Subcutaneous adipose tissue (tissue), 4 donors: Measurements from ENCODE around the gene PLD3. TPM values are rescaled to one million over a fixed set of nuclear protein-coding genes. Genes with fewer than 3 reads are reported as not detected.

Experiments used
- total RNA-seq, 4 donors: library from RNA; depleted of rRNA; stranded (reverse); fragments of >200 nt; gene quantifications; one replicate each; pipeline ENCODE4 v1.1.0, GENCODE V29; 2016
- TF ChIP-seq, protein P1 (sequence below): fragments of 450-650 bp; IDR thresholded peaks from one replicate; pipeline ENCODE4 v1.5.1; 2016; ENCODE audit warnings: low read depth, mild to moderate bottlenecking, control low read depth, antibody characterized with exemption, moderate library complexity

The PLD3 gene, protein sequence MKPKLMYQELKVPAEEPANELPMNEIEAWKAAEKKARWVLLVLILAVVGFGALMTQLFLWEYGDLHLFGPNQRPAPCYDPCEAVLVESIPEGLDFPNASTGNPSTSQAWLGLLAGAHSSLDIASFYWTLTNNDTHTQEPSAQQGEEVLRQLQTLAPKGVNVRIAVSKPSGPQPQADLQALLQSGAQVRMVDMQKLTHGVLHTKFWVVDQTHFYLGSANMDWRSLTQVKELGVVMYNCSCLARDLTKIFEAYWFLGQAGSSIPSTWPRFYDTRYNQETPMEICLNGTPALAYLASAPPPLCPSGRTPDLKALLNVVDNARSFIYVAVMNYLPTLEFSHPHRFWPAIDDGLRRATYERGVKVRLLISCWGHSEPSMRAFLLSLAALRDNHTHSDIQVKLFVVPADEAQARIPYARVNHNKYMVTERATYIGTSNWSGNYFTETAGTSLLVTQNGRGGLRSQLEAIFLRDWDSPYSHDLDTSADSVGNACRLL
- total RNA-seq, result 1,000 to 10,000 TPM in 1 of 4 donors, 100 to 1,000 TPM in 3; 142 to 1,114 (median 314) TPM

DNA sequence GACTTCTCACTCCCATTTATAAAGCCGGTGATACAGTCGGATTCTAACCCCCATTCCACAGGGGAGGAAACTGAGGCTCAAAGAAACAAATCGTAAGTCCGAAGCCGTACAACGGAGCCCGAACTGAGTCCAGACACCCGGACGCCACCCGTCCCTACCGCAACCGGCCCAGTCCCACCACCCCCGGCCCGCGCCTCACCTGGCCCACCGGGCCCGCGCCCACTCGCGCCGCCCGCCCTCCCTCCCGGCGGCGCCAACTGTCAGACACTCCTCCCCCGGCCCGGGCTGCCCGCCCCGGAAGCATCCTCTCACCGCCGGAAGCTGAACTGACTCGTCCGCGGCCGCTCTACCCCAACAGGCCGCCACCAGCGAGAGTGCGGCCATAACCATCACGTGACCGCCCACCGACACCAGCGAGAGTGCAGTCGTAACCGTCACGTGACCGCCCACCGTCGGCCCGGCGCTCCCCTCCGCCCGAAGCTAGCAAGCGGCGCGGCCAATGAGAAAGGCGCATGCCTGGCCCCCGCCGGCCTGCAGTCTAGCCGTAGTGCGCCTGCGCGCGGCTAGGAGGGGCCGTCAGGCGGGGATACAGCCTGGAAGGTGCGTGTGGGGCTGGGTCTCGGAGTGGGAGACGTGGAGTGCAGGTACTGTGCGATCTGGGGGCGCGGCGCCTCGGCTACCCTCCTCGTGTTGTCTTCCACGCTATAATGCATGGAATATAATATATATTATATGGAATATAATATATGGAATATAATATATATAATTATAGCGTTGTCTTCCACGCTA lies at the start of gene PLD3, which contains the start of gene C19orf47:
TSS of gene PLD3 (plus strand) at position 571 of the 789 bp plus-strand sequence. CDS start 17,789 bp downstream, outside the sequence.
TSS of gene C19orf47 (minus strand) at position 273 of the 789 bp plus-strand sequence. CDS start 6,540 bp downstream, outside the sequence.
- TF ChIP-seq, protein P1, sequence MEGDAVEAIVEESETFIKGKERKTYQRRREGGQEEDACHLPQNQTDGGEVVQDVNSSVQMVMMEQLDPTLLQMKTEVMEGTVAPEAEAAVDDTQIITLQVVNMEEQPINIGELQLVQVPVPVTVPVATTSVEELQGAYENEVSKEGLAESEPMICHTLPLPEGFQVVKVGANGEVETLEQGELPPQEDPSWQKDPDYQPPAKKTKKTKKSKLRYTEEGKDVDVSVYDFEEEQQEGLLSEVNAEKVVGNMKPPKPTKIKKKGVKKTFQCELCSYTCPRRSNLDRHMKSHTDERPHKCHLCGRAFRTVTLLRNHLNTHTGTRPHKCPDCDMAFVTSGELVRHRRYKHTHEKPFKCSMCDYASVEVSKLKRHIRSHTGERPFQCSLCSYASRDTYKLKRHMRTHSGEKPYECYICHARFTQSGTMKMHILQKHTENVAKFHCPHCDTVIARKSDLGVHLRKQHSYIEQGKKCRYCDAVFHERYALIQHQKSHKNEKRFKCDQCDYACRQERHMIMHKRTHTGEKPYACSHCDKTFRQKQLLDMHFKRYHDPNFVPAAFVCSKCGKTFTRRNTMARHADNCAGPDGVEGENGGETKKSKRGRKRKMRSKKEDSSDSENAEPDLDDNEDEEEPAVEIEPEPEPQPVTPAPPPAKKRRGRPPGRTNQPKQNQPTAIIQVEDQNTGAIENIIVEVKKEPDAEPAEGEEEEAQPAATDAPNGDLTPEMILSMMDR, result no peak

DNA sequence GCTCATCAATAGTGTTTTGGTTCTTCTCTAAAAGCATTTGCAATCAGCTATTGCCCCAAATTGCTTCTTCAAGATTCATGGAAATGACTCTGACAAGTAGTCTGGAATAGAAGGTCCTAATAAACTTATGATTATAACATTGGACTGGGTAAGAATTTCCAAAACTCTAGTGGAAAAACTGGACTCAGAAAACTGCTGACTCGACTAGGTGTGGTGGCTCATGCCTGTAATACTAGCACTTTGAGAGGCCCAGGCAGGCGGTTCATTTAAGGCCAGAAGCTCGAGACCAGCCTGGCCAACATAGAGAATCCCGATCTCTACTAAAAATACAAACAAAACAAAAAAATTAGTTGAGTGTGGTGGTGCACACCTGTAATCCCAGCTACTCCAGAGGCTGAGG lies 47.8 kb upstream of the PLD3 start:
- TF ChIP-seq, protein P1, result no peak

DNA sequence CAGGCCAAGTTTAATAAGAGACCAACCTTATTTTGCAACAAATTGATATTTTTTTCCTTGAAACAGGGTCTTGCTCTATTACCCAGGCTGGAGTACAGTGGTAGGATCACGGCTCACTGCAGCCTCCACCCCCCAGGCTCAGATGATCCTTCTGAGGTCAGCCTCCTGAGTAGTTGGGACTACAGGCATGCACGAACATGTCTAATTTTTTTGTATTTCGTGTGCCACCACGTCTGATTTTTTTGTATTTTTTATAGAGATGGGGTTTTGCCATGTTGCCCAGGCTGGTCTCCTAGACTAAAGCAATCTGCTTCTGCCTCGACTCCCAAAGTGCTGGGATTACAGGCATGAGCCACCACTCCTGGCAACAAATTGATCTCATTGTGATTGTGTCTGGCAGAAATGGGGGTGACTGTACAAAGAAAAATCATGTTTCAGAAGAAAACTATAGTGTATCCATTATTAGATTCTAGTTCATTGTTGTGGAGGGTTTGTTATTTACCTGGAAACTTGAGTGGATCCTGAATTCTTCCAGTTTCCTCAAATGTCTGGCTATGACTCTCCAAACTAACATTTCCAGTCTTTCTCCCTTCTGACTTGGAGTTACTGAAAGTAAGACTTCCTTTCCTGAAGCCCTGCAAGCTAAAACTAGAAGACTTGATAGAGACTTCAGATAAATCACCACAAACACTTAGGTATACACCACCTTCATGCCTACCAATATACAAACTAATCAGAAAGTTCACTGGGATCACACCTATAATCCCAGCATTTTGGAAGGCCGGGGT lies 46.1 kb upstream of the PLD3 start:
- TF ChIP-seq, protein P1, result no peak

DNA sequence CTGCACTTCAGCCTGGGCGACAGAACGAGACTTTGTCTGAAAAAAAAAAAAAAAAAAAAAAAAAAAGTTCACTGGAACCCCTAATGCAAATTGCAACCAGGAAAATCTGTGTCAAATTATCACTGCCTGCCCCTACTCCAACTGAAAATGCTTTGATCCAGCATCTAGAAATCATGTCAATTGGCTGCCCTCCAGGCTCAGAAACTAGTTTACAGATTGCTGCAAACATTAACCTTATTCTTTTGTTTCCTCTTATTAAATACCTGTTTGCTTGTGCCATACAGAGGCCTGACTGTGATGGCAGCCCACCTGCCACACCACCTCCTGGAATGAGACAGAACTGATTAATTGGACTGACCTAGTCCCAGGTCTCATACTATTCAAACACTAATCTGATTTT lies 44.7 kb upstream of the PLD3 start:
- TF ChIP-seq, protein P1, result no peak

DNA sequence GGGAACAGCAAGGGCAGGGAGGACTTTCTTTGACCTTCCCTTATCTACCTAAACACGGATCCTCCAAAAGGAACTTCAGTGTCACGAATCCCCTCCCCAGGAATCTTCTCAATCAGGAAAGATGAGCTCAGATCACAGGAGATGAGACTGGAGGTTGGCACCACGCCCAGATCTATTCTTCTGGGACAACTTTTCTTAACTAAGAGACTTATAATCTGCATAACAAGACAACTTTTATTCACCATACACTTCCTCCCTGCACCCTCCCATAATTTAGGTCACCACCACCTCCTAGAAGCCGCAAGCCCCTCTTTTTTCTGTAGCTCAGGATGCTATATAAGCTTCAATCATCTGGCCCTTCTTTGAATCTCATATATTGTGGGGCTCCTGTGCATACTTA lies 44.2 kb upstream of the PLD3 start:
- TF ChIP-seq, protein P1, result no peak

DNA sequence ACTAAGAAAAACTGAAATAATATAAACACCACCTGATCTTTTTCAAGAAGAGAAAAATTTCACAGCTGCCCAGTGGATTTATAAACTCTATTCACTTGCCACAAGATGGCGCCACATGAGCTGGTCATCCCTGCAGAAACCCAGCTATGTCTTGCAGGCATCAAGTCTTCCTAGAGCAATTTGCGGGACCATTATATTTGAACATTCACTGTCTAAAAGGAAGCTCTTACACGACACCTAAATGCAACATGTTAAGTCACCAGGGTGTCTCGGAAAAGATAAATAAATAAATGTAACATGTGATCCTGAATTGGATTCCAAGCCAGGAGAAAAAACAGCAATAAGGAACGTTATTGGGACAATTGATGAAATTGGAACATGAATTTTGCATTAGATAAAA lies 43.1 kb upstream of the PLD3 start:
- TF ChIP-seq, protein P1, result no peak
